Amniotic stem cell (primary cell): Measurements from ENCODE around the gene G6PC3.
A peak's percentile ranks its signal among the peaks of the same experiment; 100 is the strongest.

Source experiments
- DNase-seq: peaks from one replicate; lab custom pipeline; 2025; lab: John Stamatoyannopoulos, UW

Gene G6PC3

GRCh38 chr17:44121997-44122815 is 51.7 kb downstream of the G6PC3 start:
- no peak for DNase-seq

GRCh38 chr17:44122816-44123355 is 52.4 kb downstream of the G6PC3 start:
- no peak for DNase-seq

GRCh38 chr17:44123356-44124117 is 53.0 kb downstream of the G6PC3 start, which contains the start of gene HDAC5:
HDAC5 (minus strand) TSS chr17:44123641; CDS start chr17:44117515, 6,126 bp downstream.
- DNase-seq = peak; percentile 91

- no peak for DNase-seq
Measured at GRCh38 chr17:44124118-44124438, 53.5 kb downstream of the G6PC3 start.
